GM19395 (cell line): Measurements from ENCODE around the gene PROX1.

Experiments
- ATAC-seq: cut with Tn5 transposase; IDR thresholded peaks from one replicate; pipeline ENCODE4 v1.9.1; 2021; ENCODE audit warnings: mild to moderate bottlenecking, moderate library complexity; ENCODE audit not compliant: unreplicated experiment

PROX1 gene, protein sequence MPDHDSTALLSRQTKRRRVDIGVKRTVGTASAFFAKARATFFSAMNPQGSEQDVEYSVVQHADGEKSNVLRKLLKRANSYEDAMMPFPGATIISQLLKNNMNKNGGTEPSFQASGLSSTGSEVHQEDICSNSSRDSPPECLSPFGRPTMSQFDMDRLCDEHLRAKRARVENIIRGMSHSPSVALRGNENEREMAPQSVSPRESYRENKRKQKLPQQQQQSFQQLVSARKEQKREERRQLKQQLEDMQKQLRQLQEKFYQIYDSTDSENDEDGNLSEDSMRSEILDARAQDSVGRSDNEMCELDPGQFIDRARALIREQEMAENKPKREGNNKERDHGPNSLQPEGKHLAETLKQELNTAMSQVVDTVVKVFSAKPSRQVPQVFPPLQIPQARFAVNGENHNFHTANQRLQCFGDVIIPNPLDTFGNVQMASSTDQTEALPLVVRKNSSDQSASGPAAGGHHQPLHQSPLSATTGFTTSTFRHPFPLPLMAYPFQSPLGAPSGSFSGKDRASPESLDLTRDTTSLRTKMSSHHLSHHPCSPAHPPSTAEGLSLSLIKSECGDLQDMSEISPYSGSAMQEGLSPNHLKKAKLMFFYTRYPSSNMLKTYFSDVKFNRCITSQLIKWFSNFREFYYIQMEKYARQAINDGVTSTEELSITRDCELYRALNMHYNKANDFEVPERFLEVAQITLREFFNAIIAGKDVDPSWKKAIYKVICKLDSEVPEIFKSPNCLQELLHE

DNA sequence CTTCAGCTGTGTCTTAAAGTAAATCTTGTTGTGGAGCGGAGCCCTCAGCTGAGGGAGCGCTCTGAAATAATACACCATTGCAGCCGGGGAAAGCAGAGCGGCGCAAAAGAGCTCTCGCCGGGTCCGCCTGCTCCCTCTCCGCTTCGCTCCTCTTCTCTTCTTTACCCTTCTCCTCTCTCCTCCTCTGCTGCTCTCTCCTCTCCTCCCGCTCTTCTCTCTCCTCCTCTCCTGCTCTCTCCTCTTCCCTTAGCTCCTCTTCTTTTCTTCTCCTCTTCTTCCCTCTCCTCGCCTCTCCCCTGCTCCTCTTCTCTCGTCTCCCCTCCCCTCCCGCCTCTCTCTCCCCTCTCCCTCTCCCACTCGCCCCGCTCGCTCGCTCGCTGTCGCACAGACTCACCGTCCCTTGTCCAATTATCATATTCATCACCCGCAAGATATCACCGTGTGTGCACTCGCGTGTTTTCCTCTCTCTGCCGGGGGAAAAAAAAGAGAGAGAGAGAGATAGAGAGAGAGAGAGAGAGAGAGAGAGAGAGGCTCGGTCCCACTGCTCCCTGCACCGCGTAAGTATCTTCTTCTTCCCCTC is at the start of gene PROX1:
PROX1 (plus strand) TSS at position 47 of the 580 bp plus-strand sequence. CDS start 8,563 bp downstream, outside the sequence.
- ATAC-seq = peak; percentile 15

DNA sequence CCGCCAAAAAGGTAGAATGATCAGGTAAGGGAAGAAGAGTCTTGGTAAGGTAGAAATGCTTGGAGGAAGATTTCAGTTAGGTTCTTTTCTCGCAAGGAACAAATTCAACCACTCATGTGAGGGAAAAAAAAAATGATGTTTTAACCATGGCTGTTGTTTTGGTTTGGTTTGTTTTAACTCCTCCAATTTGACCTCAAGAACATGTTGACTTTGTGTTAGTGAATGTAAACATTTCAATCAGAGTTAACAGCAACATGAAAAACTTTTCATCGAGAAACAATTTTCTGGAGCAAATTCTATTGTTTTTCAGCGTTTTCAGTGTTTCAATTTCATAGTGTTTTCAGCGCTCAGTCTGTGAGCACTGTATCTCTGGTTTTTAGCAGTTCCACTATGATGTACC is 49.0 kb upstream of the PROX1 start:
- ATAC-seq = no peak

DNA sequence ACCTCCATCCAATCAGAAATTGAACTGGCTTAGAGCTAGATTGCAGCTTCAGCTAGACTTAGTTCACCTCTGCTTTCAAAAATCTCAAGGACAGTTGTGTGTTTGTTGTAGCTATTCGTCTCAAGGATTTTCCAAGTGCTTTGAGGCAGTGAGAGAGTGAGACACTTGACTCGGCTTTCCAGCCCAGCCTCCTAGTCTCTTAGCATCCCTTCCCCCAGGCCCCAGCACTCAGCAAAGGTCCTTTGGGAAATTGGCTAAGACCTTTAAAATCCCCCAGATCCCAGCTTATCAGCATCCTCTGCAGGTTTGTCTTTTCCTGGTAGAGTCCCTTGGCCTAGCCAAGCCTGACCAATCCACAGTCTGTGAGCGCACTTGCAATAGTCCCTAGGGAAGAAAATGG is 47.9 kb upstream of the PROX1 start:
- no peak for ATAC-seq

DNA sequence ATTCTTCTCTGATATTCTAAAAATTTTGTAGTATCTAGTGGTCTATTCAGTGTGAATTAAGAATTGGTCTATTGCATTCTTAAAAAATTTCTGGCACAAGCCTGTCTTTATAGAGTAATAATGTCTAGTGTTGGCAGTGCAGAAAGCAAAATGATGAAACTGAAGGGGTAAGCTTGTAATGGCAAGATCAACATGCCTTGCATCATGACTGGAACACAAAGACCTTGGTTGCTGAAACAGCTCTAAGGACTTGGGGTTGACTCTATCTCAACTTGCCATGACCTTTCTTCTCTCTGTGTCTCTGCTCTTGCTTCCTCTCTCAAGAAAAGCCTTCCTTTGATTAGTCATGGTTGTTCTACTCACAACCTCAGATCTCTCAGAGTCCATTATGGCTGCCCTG is 46.8 kb upstream of the PROX1 start:
- ATAC-seq = no peak

DNA sequence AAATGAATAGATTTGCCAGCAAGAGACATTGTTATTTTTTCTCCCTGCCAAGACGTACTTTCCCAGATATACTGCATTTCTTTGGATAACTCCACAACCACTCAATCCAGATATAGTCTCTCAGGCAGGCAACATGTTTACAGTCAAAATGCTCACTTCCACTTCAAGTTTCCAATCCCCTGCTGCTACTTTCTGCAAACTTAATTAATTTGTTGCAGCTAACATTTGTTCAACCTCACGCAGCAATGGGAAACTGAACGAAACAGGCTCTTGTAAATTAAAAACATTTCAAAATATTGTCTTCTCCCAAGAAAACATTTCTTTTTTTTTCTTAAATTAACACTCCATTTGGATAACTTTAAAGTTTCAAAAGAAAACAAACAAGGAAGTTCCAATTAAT is 45.7 kb upstream of the PROX1 start:
- ATAC-seq = no peak

DNA sequence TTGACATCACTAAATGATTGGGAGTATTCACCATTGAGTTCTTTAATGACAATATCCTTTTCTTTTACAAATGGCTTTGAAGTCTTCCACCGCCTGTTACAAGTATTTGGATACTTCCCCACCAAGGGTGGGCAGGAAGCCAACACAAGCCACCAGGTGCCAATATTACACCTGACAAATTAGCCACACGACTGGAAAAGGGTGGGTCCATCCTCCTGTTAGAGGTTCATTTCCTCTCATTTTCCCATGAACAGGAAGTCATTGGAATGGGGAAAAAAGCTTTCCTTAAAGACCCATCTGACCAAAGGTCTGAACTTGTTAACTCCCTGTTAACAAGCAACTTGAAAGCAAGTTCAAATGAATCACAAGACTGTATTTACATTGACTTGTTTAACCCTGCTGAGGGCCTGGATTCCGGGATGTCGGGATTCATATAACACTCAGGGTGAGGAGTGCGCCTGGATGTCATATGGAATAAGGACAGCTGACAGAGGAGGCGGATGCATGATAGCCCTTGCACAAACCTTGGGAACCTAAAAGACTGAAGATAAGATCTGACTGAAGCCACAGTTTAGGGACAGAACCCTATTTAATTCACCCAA is 40.5 kb upstream of the PROX1 start:
- no peak for ATAC-seq

DNA sequence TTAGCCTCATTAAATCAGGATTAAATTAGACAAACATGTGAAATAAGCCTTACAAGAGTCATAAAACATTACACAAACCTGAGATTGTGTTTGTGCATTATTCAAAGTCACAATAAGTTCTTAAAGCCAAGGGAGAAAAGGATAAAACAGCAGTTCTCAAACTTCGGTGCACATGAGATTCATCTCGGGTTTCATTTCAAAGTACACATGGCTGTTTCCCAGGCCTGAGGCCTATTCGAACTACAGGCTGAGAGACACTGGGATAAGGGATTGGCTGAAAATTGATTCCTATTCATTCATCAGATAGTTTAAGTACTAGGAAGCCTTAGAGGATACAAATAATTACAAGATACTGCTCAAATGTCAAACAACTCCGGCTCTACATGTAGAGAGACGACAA is 35.9 kb upstream of the PROX1 start:
- ATAC-seq = no peak

DNA sequence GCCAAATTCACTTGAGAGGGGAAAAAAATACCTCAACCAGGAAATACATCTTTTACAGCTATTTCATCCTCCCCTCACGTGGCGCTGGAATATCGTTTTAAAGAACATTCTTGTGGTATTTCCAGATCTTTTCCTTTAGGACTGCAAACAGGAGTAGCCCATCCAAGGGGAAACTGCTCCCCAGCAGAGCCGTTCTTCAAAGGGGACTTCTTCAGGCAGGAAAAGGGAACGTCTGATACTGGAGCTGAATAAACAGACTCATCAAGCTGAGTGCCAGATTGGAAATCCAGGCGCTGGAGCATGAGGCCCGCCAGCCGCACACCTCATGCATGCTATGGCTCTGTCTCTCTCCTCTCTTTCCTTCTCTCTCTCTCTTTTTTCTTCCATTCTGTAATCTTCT is 34.0 kb upstream of the PROX1 start:
- ATAC-seq = no peak

DNA sequence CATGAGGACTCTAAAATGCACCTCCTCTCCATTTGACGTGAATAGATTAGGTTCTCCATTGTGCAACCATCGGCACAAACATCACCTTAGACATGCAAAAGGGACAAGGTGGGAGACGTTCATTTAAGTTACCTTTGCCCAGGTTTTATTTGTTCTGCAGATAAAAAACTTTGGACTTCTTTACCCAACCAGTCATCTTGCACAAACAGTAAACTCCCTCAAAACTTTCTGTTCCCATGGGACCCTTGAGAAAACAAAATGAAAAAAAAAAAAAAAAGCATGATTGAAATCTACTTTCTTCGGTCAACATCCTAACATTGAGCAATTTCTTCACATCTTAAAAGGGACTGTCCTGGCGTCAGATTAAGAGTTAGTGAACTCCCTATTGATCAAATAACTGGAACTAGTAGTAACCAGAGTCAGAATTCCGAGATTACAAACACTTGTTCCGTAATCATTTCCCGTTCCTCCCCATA is 31.4 kb upstream of the PROX1 start:
- no peak for ATAC-seq

DNA sequence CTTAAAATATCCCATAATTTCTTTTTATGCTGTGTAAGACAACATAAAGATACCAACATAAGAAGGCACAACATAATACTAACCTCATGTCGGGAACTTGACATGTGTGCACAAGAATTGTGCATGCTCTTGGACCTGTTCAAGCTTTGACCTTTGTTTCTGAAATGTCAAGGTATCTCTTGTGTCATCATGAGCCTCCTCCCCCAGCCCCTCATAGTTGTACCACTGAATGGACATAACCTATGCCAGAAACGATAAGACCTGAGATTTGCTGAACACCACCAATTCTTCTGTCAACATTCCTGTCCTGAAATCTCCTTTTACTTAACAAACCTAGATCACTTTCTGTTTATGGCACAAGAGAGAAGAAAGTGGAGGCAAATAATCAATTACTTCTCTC is 29.4 kb upstream of the PROX1 start:
- ATAC-seq = no peak

DNA sequence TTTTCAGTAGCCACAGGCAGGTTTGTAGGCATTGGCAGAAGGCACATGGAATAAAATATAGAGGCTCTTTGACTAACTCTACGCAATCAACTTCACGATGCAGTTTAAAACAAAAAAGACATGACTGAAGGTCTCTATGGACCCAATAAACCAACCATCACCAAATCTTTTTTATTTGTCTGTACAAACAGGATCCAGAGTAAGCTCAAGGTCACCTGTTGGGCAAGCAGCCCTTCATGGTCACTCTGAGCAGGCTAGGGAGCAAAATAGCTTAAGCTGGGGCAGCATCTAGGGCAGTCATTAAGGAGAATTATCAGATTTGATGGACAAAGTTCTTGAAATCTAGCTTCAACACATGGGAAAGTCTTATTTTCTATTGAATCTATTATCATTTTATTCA is 26.8 kb upstream of the PROX1 start:
- ATAC-seq = no peak

DNA sequence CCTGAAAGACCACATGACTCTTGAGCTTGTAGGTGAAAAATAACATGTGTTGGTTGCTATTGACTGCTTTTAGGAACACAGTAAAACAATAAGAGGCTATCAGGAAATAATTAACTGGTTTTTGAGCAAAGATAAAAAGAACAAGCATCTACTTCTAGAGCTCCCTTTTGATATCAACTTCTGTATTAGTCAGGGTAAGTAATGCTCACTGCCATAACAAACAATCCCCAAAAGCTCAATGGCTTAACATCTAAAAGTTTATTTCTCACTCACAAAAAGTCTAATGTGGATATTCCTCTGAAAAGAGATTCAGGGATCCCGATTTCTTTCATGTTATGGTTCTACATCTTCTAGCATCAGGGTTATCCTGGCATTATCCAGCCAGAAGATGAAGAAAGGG is 25.3 kb upstream of the PROX1 start:
- no peak for ATAC-seq

DNA sequence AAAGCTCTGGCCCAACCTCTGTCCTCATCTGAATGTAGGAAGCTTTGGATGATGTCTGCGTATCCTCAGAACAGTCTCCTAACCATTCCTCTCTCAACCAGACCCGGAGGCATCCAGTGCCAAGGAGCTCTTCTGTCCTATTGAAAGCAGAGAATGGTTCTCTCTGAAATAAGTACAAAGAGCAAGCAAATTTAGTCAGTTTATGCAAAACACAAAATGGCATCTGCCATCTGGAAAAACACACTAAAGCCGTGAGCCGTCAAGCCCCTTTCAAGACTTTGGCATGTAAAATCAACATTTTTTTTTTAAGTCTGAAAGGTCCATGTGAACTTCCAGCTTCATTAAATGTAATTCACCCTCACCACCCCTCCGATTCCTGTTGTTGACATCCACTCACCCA is 21.7 kb upstream of the PROX1 start:
- no peak for ATAC-seq

DNA sequence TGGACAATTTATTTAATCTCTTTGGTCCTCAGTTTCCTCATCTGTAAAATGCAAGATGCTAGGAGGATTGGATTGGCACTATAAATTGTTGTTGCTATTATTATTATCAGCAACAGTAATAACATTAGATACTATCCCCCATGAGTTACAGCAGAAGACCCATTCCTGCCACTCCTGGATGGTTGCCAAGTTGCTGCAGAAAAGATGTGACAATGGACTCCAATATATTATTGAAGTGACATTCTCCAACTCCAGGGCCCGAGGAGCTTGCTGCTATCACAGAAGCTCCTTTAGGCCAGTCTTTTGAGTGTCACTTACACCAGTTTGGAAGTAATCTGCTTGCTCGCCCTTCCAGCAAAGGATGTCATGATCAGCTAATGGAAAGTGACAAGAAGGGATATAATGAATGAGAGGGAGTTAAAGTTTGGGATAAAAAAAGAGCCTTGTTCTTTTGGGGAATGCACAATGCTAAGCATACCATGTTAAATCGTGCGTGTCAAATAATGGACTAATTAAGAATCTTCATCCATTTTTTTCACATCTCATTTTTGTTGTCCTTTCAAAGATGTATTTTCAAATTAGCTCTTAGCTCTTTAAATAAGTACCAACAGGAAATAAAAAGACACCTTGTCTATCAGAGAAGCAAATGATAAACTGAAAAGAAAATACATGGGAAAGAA is 19.5 kb upstream of the PROX1 start:
- ATAC-seq = no peak

DNA sequence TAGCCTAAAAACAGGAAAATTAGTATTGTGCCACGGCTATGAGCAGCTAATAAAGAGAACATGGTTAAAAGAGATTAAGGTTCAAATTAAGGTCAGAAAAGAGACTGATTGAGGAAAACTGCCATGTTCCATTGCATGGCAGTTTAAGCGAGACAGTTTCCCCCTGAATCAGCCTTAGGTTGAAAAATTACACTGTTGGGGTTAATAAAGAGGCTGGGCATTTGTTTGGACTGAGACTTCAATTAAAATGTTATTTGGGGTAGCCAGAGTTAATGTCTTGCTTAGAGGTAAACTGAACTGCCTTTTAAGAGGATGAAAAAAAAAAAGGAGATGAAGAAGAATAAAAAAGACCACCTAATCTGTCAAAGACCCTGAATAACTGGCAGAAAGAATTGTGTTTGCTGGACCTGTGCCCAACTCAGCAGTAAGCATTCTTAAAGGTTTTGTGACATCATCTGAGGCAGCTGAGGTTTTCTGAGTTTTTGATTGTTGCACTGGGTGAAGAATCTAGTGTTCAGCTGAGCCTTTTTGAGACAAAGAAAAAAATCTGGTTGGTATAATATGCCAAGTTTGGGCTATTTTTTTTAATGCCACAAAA is 17.7 kb upstream of the PROX1 start:
- ATAC-seq = no peak

DNA sequence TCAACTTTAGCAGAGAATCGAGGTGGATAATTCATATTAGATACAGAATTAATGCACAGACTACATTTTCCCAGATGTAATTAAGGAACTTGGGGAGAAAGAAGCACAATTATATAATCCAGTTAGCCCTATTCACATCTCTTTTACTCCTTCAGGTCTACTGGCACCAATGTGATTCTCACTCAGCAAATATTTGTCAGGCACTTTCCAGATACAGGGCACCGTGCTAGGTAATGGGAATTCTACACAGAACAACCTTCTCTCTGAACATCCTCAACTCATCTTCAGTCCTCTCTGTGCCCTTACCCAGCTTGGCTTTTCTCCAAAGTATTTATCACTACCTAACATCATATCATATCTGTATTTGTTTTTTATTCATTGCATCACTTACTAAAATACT is 15.6 kb upstream of the PROX1 start:
- no peak for ATAC-seq

DNA sequence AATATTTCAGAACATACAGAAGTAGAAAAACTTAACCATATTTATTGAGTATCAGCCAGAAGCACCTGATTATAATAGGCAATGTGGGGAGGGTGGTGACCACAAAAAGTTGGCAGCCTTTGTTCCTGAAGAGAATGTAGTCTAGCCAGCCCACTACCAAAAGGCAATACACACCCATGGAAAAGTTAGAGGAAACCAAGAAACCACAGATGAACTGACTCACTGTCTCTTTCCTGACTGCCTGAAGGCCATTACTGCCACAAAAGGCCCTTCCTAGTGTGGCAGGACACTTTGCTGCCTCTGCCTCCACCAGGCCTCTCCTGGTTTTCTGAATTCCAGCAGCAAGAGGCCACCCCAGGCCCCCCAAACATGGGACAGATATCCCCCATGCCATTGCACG is 14.6 kb upstream of the PROX1 start:
- ATAC-seq = no peak

DNA sequence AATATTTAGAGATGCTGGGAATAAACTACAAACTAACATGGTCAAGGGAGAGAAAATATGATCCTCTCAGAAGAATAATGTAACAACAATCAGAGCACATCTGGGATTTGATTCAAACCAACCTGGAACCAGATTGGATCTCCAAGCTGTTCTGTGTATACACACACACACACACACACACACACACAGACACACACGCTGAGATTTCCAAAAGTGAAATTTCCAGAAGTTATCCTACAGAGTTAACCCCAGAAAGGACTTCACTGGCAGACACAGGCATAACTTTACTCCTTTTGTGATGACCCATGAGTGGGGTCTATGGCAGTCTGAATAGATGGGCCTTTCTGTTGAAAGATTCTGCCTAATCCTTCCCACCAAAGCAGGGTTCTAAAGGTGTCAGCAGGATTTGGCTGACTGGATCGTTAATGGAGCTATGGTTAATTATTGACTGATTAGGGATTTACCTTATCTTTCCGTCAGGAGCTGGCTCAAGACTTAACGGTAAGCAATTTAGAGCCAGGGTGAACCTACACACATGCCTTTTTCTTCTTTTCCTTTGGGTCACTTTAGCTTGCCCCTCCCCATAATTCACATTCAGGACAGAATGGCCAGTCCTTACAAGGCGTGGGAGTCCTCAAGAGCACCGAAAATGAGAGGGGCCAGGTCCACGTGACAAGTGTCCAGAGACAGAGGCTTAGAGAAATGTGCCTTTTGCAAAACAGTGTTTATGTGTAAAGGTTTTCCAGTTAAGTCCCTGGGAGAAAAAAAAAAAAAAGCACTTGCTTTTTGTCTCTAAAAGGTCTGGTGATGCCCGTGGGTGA is 10.9 kb upstream of the PROX1 start:
- no peak for ATAC-seq

DNA sequence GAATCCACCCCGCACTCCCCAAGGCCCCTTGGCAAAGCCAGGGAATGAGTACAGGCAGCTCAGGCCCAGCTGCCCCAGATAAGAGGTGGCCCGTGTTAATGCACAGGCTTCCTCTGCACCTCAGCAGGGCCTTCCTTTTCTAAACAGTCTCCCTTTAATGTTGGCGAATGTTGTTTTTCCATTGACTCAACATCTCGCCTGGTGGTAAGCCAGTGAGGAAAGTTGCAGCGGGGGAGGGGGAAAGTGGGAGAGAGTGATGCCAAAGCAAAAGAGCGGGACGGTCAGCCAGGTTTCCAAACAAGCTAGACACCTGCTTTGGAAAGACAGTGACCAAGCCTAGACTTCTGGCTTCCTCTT is 10.3 kb upstream of the PROX1 start:
- no peak for ATAC-seq

DNA sequence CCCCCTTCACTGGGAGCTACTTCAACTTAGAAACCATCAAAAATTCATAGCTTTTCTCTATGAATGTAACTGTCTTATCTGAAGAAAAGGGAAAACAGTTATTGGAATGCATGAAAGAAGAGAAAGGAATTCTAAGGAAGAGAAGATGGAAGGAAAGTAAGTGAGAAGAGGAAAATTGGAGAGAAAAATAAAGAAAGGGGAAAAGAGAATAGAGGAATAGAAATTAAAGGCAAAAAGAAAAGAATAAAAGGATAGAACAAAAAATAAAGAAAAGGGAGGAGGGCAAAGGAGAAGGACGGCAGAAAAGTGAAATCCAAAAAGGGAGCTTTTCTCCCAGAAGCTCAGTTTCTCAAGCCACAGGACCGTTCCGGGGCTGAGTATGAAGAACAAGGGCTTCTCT is 9.9 kb upstream of the PROX1 start:
- ATAC-seq = no peak
